ENCODE results near the gene DCC.

GRCh38 chr18:52902188-52902587 is 562.2 kb downstream of the DCC start:
- TF ChIP-seq, protein P1, sequence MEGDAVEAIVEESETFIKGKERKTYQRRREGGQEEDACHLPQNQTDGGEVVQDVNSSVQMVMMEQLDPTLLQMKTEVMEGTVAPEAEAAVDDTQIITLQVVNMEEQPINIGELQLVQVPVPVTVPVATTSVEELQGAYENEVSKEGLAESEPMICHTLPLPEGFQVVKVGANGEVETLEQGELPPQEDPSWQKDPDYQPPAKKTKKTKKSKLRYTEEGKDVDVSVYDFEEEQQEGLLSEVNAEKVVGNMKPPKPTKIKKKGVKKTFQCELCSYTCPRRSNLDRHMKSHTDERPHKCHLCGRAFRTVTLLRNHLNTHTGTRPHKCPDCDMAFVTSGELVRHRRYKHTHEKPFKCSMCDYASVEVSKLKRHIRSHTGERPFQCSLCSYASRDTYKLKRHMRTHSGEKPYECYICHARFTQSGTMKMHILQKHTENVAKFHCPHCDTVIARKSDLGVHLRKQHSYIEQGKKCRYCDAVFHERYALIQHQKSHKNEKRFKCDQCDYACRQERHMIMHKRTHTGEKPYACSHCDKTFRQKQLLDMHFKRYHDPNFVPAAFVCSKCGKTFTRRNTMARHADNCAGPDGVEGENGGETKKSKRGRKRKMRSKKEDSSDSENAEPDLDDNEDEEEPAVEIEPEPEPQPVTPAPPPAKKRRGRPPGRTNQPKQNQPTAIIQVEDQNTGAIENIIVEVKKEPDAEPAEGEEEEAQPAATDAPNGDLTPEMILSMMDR (conservative IDR thresholded peaks at IDR 0.05 in 1 of 2, IDR thresholded peaks at IDR 0.05 in 1 of 2; ENCODE audit: low read depth in 1 of 2, low read length in 2 of 2): no peak
- TF ChIP-seq EZH2 (IDR thresholded peaks at IDR 0.05; ENCODE audit: low read length, missing control alignments): no peak

Data from fibroblast of lung (primary cell).